WI38 (cell line): ENCODE results near the gene GP1BB.

ENCODE experiments used
- H3K4me3 ChIP-seq: 2 replicates; pipeline ENCODE4 v1.5.1; 2011; ENCODE audit warnings: low read depth, mild to moderate bottlenecking, control low read depth, low read length
- TF ChIP-seq, protein P1 (sequence below): IDR thresholded peaks from 2 replicates; pipeline ENCODE4 v1.5.1; 2012; ENCODE audit warnings: low read depth, mild to moderate bottlenecking, control low read depth, low read length

The GP1BB gene

DNA sequence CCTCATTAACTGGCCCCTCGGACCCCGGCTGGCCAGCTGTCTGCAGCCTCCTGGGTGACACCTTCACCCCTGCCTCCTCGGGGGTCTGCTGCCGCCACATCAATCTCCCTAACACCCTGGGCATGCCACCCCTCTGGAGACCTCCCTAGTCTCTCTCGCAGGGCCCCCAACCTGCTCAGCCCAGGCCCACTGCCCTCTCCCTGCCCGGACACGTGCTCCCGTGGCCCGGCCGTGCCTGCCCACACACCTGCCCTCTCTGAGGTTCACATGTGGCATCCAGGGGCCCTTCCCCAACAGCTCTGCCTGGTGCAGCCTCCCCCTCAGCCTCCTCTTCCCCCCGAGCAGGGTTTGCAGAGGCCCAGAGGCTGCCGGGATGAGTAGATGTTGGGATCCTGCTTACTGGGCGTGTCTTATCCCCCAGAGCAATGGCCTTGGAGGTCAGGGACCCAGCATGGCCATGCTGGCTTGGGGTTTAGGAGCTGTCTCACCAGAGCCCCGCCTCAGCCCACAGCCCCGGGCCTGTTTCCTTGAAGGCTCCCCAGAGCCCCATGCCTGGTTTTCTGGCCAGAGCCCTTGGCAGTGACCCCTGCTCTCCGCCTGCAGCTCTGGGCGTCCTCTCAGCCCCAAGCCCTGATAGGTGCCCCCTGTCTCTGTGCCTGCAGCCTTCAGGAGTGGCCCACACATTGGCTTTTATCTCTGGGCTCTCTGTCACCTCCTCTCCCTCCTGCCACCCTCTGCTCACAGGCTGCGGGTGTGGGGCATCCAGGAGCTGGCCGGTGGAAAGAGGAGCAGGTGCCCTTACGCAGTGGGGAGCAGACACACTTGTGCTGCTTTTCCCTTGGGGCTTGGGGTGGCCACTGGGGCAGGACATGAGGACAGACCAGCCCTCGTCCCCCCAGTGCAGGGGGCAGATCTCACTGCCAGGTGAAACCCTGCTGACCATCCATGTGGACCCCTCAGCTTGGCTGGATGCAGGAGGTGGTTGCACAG is 34.7 kb upstream of the GP1BB start:
- no peak overlapping the region for H3K4me3 ChIP-seq
- TF ChIP-seq, protein P1, sequence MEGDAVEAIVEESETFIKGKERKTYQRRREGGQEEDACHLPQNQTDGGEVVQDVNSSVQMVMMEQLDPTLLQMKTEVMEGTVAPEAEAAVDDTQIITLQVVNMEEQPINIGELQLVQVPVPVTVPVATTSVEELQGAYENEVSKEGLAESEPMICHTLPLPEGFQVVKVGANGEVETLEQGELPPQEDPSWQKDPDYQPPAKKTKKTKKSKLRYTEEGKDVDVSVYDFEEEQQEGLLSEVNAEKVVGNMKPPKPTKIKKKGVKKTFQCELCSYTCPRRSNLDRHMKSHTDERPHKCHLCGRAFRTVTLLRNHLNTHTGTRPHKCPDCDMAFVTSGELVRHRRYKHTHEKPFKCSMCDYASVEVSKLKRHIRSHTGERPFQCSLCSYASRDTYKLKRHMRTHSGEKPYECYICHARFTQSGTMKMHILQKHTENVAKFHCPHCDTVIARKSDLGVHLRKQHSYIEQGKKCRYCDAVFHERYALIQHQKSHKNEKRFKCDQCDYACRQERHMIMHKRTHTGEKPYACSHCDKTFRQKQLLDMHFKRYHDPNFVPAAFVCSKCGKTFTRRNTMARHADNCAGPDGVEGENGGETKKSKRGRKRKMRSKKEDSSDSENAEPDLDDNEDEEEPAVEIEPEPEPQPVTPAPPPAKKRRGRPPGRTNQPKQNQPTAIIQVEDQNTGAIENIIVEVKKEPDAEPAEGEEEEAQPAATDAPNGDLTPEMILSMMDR = no peak

DNA sequence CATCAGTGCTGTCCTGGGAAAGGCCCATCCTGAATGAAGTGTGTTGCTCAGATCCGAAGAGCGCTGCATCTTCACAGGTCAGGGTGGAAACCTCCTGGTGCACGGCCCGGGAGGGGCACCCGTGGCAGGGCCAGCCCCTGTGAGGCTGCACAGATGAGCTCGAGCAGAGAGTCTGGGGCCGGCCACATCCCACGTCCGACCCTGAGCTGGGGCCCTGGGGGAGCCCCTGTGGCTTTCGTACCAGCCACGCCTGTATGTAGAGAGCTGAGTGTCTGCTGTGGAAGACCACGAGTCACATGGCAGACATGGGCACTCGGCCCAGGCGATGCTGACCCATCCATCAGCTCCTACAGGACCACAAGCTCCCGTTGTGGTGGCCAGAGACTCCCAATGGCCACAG is 33.9 kb upstream of the GP1BB start:
- no peak overlapping the region for H3K4me3 ChIP-seq
- TF ChIP-seq, protein P1 = no peak

DNA sequence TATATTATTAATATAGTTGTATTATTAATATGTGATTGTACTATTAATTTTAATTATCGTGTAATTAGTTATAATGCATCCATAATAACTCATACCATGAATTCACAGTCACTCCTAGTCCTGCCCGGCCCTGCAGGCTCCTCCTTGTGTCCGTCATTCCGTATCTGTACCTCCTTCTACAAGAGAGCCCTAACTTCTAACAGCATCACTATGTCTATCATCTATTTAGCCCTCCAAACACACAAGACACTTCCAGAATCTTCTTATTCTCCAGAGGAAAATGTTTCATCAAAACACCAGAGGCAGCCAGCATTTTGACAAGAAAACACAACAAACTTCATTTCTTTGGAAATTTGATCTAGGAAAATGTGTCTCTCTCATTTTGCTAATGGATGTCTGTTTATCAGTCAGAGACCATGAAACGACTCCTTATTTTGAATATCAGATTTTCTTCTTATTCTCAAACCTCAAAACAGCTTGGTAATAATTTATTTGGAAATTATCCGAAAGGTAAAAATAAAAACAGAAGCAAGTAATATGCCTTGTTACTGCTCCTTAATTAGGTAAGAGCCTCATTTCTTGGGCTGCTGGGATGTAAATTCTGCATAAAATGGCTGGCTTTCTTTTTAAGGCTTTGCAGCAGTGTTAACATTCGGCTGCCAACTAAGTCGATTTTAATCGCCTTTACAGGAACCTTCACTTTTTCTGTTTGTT is 32.2 kb upstream of the GP1BB start:
- H3K4me3 ChIP-seq = no peak overlapping the region; the same call in 1 of the 2 replicates
- TF ChIP-seq, protein P1 = no peak

DNA sequence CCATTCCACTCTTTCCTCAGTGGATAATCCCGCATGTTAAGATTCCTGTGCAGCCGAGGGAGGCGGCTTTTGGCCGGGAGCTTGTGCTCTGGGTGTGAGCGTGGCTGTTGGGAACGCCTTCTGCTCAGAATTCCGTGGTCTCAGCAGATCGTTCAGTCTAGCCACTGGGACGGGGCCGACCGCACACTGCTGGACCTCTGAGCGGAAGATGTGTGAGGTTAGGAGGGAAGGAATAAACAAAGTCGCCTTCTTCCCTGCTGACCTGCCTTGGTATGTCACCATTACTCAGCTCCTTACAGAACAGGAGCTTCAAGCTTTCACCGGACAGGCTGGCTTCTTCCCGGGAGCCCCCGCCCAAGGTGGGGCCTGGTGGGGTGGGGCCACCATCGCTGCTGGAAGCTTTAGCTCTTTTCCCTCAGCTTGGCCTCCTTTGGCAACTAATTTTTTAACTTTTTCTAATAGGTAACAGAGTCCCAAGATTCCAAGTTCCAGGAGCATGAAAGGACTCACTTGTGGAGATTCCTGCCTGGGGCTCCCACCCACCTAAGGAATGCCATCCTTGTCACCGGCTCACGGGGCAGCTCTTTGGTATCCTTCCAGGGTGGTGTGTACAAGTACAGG is 31.5 kb upstream of the GP1BB start:
- H3K4me3 ChIP-seq = peak overlapping the region; percentile 29; the same call in 1 of the 2 replicates
- TF ChIP-seq, protein P1 = no peak

DNA sequence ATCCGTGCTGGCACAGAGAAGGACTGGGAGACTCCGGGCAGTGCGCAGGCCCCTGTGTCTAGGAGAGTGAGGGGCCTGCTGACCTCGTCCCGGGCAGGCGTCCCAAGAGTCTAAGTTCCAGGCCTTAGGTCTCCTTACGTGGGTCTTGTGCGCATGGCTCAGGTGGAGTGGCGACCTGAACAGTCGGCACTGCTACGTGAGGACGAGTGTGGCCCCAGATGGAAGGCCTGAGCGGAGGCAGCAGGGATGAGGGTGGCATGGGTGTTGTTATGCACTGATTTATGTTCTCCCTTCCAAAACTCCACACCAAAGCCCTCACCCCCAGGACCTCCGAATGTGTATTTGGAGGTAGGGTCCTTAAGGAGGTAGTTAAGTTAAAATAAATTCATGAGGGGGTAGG is 29.8 kb upstream of the GP1BB start:
- TF ChIP-seq, protein P1 = no peak
- no peak overlapping the region for H3K4me3 ChIP-seq

DNA sequence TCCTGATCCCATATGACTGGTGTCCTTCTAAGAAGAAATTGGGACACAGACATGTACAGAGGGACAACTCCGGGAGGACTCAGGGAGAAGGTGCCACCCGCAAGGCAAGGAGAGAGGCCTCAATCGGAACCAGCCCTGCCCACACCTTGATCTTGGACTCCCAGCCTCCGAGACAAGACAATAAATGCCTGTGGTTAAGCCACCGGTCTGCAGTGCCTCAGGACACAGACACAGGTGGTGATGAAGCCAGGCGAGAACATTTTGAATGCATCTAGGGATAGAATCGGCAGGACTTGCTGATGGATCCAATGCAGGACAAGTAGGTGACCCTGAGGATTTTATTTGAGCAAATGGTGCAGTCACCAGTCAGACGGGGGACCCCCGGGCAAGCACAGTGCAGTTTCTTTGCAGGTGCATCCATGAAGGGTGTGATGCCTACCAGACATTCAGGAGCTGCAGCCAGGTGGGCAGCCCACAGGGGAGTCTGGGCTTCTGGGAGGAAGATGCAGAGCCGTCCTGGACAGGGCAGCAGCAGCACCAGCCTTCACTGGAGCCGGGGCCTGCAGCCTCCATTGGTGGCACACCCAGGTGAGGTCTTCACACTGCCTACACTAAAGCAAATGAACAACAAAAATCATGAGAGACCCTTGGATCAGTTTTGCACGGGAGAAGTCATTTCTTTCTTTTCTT is 29.2 kb upstream of the GP1BB start:
- H3K4me3 ChIP-seq = no peak overlapping the region
- TF ChIP-seq, protein P1 = no peak
